Measurements from ENCODE around the gene HNRNPDL.

HNRNPDL gene

GRCh38 chr4:82381661-82382296 lies 48.5 kb downstream of the HNRNPDL start:
- peak; percentile 25 for DNase-seq

GRCh38 chr4:82381235-82381634 lies 49.0 kb downstream of the HNRNPDL start:
- no peak for DNase-seq

DNA sequence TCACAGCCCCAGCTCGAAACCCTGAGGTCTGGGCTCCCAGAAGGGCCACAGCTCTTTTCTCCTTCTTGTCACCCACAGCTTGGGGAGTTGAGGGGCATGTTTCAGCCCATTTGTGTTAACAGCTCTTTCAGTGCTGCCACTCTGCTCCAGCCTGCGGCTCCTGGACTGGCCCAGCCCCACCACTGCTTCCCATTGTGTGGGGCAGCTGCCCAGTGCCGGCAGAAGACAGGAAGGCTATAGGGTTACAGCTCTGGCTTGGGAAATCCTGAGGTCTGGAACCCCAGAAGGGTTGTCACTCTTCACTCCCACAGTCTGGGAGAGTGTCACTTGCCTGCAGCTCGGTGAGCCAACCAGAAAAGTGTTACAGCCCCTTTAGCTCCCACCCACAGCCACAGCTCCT lies 49.4 kb downstream of the HNRNPDL start:
- DNase-seq = no peak

GRCh38 chr4:82380344-82380743 lies 49.9 kb downstream of the HNRNPDL start:
- no peak for DNase-seq

GRCh38 chr4:82376109-82376508 lies 54.2 kb downstream of the HNRNPDL start:
- DNase-seq = no peak

DNA sequence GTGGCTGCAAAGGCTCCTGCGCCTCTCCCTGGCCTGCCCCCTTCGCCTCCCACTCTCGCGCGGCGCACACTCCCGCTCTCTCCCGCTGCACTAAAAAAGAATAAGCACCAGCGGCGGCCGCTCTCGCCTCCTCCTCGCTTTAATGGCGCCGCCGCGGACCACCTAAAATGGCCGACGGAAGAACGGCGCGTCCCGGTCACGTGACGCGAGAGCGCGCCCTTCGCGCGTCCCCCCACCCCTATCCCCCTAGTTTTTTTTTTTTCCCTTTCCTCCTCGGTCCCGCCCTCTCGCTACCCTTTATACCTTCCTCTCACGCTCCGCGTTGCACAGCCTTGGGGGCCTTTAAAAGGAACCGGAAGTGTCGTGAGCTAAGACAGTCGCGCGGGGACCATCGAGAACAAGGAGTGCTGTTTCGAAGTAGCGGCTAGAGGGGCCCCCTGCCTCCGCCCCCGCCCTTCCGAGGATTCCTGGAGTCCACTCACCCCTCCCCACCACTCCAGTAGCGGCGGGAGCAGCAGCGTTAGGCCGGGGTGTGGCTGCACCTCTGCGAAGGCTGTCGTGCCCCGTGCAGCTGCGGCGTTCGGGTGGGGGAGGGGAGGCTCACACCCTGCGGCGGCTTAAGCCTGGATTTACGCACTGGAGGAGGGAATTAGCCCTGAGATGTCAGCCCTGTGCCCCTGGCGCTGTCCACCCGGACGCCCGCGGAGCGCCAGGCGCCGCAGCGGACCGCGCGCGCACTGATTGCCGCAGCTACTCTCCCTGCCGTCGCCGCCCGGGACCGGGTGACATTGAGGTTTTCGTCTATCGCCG lies 56.2 kb downstream of the HNRNPDL start, which contains the start of gene HNRNPD:
Gene HNRNPD (minus strand): TSS at position 176 of the 810 bp plus-strand sequence. CDS start 313 bp downstream, outside the sequence.
- peak; percentile 97 for DNase-seq

GRCh38 chr4:82373486-82373815 lies 56.8 kb downstream of the HNRNPDL start:
- DNase-seq = no peak
